GM21360 (cell line): Measurements from ENCODE around the gene CDKAL1.

Experiments used
- ATAC-seq: cut with Tn5 transposase; IDR thresholded peaks from one replicate; pipeline ENCODE4 v1.9.1; 2021; ENCODE audit warnings: mild to moderate bottlenecking, moderate library complexity; ENCODE audit not compliant: unreplicated experiment

CDKAL1 gene

GRCh38 chr6:20868397-20869096, 334.3 kb downstream of the CDKAL1 start:
- ATAC-seq: no peak

GRCh38 chr6:20870021-20870420, 335.8 kb downstream of the CDKAL1 start:
- no peak for ATAC-seq

- no peak for ATAC-seq
Observed at GRCh38 chr6:20870493-20870892, 336.2 kb downstream of the CDKAL1 start.

- ATAC-seq: no peak
Observed at GRCh38 chr6:20873425-20874190, 339.4 kb downstream of the CDKAL1 start.

GRCh38 chr6:20875369-20875963, 341.2 kb downstream of the CDKAL1 start:
- no peak for ATAC-seq

- ATAC-seq: no peak
Observed at GRCh38 chr6:20876036-20876435, 341.8 kb downstream of the CDKAL1 start.

- ATAC-seq: no peak
Observed at GRCh38 chr6:20876561-20876960, 342.3 kb downstream of the CDKAL1 start.

- peak; percentile 96 for ATAC-seq
Observed at GRCh38 chr6:20877008-20877937, 343.0 kb downstream of the CDKAL1 start.

GRCh38 chr6:20879121-20879520, 344.9 kb downstream of the CDKAL1 start:
- ATAC-seq: no peak

- no peak for ATAC-seq
Observed at GRCh38 chr6:20879526-20879925, 345.3 kb downstream of the CDKAL1 start.

- ATAC-seq: no peak
Observed at GRCh38 chr6:20881365-20881764, 347.1 kb downstream of the CDKAL1 start.

- ATAC-seq: no peak
Observed at GRCh38 chr6:20882014-20882413, 347.8 kb downstream of the CDKAL1 start.

- no peak for ATAC-seq
Observed at GRCh38 chr6:20885076-20885475, 350.8 kb downstream of the CDKAL1 start.

- ATAC-seq: no peak
Observed at GRCh38 chr6:20891161-20891560, 356.9 kb downstream of the CDKAL1 start.

- no peak for ATAC-seq
Observed at GRCh38 chr6:20892365-20892764, 358.1 kb downstream of the CDKAL1 start.

GRCh38 chr6:20893412-20893811, 359.2 kb downstream of the CDKAL1 start:
- no peak for ATAC-seq

GRCh38 chr6:20900389-20901160, 366.3 kb downstream of the CDKAL1 start:
- peak; percentile 93 for ATAC-seq

GRCh38 chr6:20905377-20905776, 371.1 kb downstream of the CDKAL1 start:
- no peak for ATAC-seq

- no peak for ATAC-seq
Observed at GRCh38 chr6:20906945-20907344, 372.7 kb downstream of the CDKAL1 start.

GRCh38 chr6:20907486-20908071, 373.3 kb downstream of the CDKAL1 start:
- ATAC-seq: no peak
